OCI-LY1 (cell line): ENCODE data around the gene LDLRAD4.

Source experiments
- EZH2 ChIP-seq: fragments of 200-600 bp; sonication (generic), shearing (Covaris generic); IDR thresholded peaks from 2 replicates; pipeline ENCODE4 v1.8.0; 2017; ENCODE audit warnings: borderline replicate concordance, mixed run types, mild to moderate bottlenecking, antibody characterized with exemption, low read length, moderate library complexity, mixed read lengths
- TF ChIP-seq, protein P1 (sequence below): fragments of 200-600 bp; sonication (generic), shearing (Covaris generic); IDR thresholded peaks from 2 replicates; pipeline ENCODE4 v1.5.1; 2017; ENCODE audit warnings: mild to moderate bottlenecking, antibody characterized with exemption, low read length, moderate library complexity, mixed read lengths

DNA sequence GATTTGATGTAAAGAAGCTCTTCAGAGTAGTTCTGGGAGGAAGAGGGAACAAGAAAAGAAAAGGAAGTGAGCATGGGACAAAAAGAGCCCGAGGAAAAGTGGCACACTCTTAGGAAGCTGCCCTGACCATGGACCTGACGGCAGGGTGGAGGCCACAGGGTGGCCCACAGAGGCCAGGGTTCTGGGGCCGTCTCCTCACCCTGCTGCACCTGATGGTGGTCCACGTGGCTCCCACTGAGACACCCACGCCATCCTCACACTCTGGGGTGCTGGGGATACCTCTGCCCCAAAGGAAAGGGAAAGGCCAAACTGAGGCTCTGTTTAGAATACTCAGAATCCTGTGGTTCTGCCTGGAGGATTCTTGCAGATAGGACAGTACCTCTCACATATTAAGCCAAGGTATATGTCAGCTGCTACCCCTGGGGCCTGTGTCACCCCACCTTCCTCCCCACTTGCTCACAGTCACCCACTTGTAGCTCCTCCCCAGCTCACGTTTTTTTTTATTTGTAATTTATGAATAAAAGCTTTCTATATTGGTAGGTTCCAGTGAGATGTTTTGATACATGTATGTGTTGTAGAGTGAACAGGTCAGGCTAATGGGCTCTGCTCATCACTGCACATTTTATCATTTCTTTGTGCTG, 171.1 kb downstream of the LDLRAD4 start:
- TF ChIP-seq, protein P1, sequence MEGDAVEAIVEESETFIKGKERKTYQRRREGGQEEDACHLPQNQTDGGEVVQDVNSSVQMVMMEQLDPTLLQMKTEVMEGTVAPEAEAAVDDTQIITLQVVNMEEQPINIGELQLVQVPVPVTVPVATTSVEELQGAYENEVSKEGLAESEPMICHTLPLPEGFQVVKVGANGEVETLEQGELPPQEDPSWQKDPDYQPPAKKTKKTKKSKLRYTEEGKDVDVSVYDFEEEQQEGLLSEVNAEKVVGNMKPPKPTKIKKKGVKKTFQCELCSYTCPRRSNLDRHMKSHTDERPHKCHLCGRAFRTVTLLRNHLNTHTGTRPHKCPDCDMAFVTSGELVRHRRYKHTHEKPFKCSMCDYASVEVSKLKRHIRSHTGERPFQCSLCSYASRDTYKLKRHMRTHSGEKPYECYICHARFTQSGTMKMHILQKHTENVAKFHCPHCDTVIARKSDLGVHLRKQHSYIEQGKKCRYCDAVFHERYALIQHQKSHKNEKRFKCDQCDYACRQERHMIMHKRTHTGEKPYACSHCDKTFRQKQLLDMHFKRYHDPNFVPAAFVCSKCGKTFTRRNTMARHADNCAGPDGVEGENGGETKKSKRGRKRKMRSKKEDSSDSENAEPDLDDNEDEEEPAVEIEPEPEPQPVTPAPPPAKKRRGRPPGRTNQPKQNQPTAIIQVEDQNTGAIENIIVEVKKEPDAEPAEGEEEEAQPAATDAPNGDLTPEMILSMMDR, result no peak
- no peak for TF ChIP-seq EZH2
